Astrocyte (in vitro differentiated cells and primary cell): ENCODE data around the gene FEZF1. TPM values are rescaled to one million over a fixed set of nuclear protein-coding genes. Genes with fewer than 3 reads are reported as not detected.
"Not testable (repeated sequence)": the region's sequence is repeated elsewhere in the genome, so short reads cannot be mapped to it uniquely, and the experiment has no call there.

ENCODE experiments used
- DNase-seq: peaks from one replicate; pipeline ENCODE4 v3.0.0-alpha.2; 2010; ENCODE audit warnings: low read depth
- FAIRE-seq: peaks from 2 replicates; lab custom pipeline; 2011; peaks lifted over from hg19 to GRCh38; lab: Jason Lieb, UNC
- H2AFZ ChIP-seq: 2 replicates; pipeline ENCODE4 v1.6.0; 2012; ENCODE audit warnings: low read depth, low read length, inconsistent platforms
- H3K27ac ChIP-seq: 2 replicates; pipeline ENCODE4 v1.5.1; 2011; ENCODE audit warnings: low read depth, low read length, inconsistent platforms
- H3K27me3 ChIP-seq: 2 replicates; pipeline ENCODE4 v1.6.0; 2011; ENCODE audit warnings: low read length, inconsistent platforms; ENCODE audit not compliant: insufficient read depth
- H3K36me3 ChIP-seq: 2 replicates; pipeline ENCODE4 v1.5.1; 2011; ENCODE audit warnings: low read length, inconsistent platforms; ENCODE audit not compliant: insufficient read depth
- H3K4me1 ChIP-seq: 2 replicates; pipeline ENCODE4 v1.5.1; 2011; ENCODE audit warnings: low read length, inconsistent platforms; ENCODE audit not compliant: insufficient read depth
- H3K4me2 ChIP-seq: 2 replicates; pipeline ENCODE4 v1.6.0; 2012; ENCODE audit warnings: low read length, inconsistent platforms
- H3K4me3 ChIP-seq: 2 replicates; pipeline ENCODE4 v1.5.1; 2011; ENCODE audit warnings: low read depth, mild to moderate bottlenecking, low read length, inconsistent platforms; ENCODE audit not compliant: insufficient read depth
- H3K79me2 ChIP-seq: 2 replicates; pipeline ENCODE4 v1.6.0; 2012; ENCODE audit warnings: mild to moderate bottlenecking, low read length, inconsistent platforms; ENCODE audit not compliant: insufficient read depth
- H3K9ac ChIP-seq: 2 replicates; pipeline ENCODE4 v1.6.0; 2012; ENCODE audit warnings: mild to moderate bottlenecking, low read length, inconsistent platforms
- H3K9me3 ChIP-seq: 2 replicates; pipeline ENCODE4 v1.5.1; 2012; ENCODE audit warnings: low read depth, mild to moderate bottlenecking, low read length, inconsistent platforms; ENCODE audit not compliant: insufficient read depth
- H4K20me1 ChIP-seq: 2 replicates; pipeline ENCODE4 v1.6.0; 2012; ENCODE audit warnings: low read length, inconsistent platforms; ENCODE audit not compliant: insufficient read depth
- H3K27ac Mint-ChIP-seq: one replicate; pipeline ENCODE4 v1.8.0; 2021; ENCODE audit warnings: mild to moderate bottlenecking, mixed read lengths; ENCODE audit not compliant: unreplicated experiment
- H3K27me3 Mint-ChIP-seq: one replicate; pipeline ENCODE4 v1.8.0; 2021; ENCODE audit warnings: low read depth, mixed read lengths; ENCODE audit not compliant: unreplicated experiment
- H3K36me3 Mint-ChIP-seq: one replicate; pipeline ENCODE4 v1.8.0; 2021; ENCODE audit warnings: low read depth, mixed read lengths; ENCODE audit not compliant: unreplicated experiment
- H3K4me1 Mint-ChIP-seq: one replicate; pipeline ENCODE4 v1.8.0; 2021; ENCODE audit warnings: low read depth, mixed read lengths; ENCODE audit not compliant: unreplicated experiment
- H3K4me3 Mint-ChIP-seq: one replicate; pipeline ENCODE4 v1.8.0; 2021; ENCODE audit warnings: mild to moderate bottlenecking, moderate library complexity, mixed read lengths; ENCODE audit not compliant: unreplicated experiment
- H3K9me3 Mint-ChIP-seq: one replicate; pipeline ENCODE4 v1.8.0; 2021; ENCODE audit warnings: mild to moderate bottlenecking, mixed read lengths; ENCODE audit not compliant: unreplicated experiment
- EZH2 ChIP-seq: IDR thresholded peaks from 2 replicates; pipeline ENCODE4 v1.6.1; 2012; ENCODE audit warnings: mild to moderate bottlenecking, low read length, inconsistent platforms; ENCODE audit not compliant: insufficient read depth
- total RNA-seq: library from RNA; stranded (reverse); gene quantifications from 2 replicates; pipeline ENCODE4 v1.2.1, GENCODE V29; 2021
- TF ChIP-seq, protein P1 (sequence below): IDR thresholded peaks from 2 replicates; pipeline ENCODE4 v1.5.1; 2011; ENCODE audit warnings: low read depth, mild to moderate bottlenecking, inconsistent platforms, low read length, moderate library complexity; ENCODE audit not compliant: insufficient read depth

Gene FEZF1
- total RNA-seq, 1 donor from 2014 or later, result 0.61 TPM

DNA sequence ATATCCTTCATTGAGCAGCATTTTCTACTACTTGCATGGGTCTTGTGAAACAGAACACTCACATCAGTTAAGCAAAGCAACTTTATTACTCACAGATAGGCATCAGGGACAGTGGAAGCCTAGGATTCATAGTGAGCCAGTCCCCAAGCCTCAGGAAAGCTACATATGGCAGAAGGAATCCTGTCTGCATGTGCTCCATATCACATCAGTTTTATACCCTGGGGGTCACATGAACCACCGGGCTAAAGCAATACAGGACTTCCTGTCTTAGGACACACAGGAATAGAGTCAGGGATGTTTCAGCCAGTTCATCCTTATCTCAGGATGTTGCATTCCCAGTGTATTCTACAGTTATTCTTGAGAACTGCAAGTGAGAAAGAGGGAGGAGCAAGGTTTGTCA, 15.1 kb downstream of the FEZF1 start:
- H3K36me3 ChIP-seq, result no peaks in the 10 kb centered on the region
- Mint-ChIP-seq H3K36me3 (no peaks in the 10 kb centered on the region), H3K27me3 (peaks cover 8% of the 10 kb centered on the region), H3K9me3 (peaks cover 10% of the 10 kb centered on the region), H3K4me1 (no peaks in the 10 kb centered on the region), H3K27ac (no peak overlapping the region), H3K4me3 (no peak overlapping the region)
- H3K79me2 ChIP-seq, result no peaks in the 10 kb centered on the region
- no peaks in the 10 kb centered on the region for H4K20me1 ChIP-seq
- FAIRE-seq, result no peak
- H3K27me3 ChIP-seq, result no peaks in the 10 kb centered on the region
- H3K27ac ChIP-seq, result no peak overlapping the region
- no peak overlapping the region for H2AFZ ChIP-seq
- no peaks in the 10 kb centered on the region for H3K9me3 ChIP-seq
- H3K4me2 ChIP-seq, result no peak overlapping the region
- no peak overlapping the region for H3K4me3 ChIP-seq
- H3K4me1 ChIP-seq, result no peaks in the 10 kb centered on the region
- no peak for TF ChIP-seq EZH2
- TF ChIP-seq, protein P1, sequence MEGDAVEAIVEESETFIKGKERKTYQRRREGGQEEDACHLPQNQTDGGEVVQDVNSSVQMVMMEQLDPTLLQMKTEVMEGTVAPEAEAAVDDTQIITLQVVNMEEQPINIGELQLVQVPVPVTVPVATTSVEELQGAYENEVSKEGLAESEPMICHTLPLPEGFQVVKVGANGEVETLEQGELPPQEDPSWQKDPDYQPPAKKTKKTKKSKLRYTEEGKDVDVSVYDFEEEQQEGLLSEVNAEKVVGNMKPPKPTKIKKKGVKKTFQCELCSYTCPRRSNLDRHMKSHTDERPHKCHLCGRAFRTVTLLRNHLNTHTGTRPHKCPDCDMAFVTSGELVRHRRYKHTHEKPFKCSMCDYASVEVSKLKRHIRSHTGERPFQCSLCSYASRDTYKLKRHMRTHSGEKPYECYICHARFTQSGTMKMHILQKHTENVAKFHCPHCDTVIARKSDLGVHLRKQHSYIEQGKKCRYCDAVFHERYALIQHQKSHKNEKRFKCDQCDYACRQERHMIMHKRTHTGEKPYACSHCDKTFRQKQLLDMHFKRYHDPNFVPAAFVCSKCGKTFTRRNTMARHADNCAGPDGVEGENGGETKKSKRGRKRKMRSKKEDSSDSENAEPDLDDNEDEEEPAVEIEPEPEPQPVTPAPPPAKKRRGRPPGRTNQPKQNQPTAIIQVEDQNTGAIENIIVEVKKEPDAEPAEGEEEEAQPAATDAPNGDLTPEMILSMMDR, result no peak
- no peak overlapping the region for H3K9ac ChIP-seq
- no peak for DNase-seq

DNA sequence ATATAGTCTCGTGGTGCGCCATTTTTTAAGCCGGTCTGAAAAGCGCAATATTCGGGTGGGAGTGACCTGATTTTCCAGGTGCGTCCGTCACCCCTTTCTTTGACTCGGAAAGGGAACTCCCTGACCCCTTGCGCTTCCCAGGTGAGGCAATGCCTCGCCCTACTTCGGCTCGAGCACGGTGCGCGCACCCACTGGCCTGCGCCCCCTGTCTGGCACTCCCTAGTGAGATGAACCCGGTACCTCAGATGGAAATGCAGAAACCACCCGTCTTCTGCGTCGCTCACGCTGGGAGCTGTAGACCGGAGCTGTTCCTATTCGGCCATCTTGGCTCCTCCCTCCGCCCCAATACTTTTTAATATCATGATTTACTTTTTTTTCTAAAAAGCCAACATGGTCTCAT, 19.9 kb downstream of the FEZF1 start:
- H3K4me3 ChIP-seq, H3K9me3 Mint-ChIP-seq, H4K20me1 ChIP-seq, H3K27ac ChIP-seq, H3K27me3 Mint-ChIP-seq, H2AFZ ChIP-seq, H3K4me1 ChIP-seq, H3K27ac Mint-ChIP-seq, H3K4me2 ChIP-seq, H3K79me2 ChIP-seq, H3K9ac ChIP-seq, H3K4me3 Mint-ChIP-seq, H3K36me3 Mint-ChIP-seq, H3K9me3 ChIP-seq, H3K27me3 ChIP-seq, DNase-seq, H3K36me3 ChIP-seq, FAIRE-seq, H3K4me1 Mint-ChIP-seq: not testable (repeated sequence)

DNA sequence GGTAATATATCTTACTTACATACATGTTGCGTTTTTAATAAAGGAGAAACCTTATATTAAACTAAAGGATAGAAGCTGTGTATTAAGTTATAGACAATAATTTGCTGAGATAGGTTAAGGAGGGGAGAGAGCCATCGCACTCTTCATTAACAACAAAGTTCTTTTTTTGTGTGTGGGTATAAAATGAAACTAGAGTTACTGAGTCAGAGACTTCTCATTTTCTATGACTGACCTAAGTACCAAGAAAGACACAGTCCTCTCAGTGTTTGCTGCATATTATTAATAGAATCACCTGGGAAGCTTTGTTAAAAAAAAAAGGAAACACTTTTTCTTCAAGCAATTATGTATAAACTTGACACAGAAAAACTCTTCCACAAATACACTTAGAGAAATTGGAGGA, 31.4 kb downstream of the FEZF1 start:
- Histone ChIP-seq H3K27ac (no peak overlapping the region), H3K4me1 (no peaks in the 10 kb centered on the region), H4K20me1 (no peaks in the 10 kb centered on the region), H3K9me3 (no peaks in the 10 kb centered on the region), H3K4me2 (no peak overlapping the region), H3K36me3 (no peaks in the 10 kb centered on the region), H3K4me3 (no peak overlapping the region), H3K79me2 (no peaks in the 10 kb centered on the region), H2AFZ (no peak overlapping the region), H3K27me3 (no peaks in the 10 kb centered on the region), H3K9ac (no peak overlapping the region)
- TF ChIP-seq, protein P1, result no peak
- no peak for TF ChIP-seq EZH2
- DNase-seq (no peak), FAIRE-seq (no peak)
- Mint-ChIP-seq H3K4me1 (no peaks in the 10 kb centered on the region), H3K27me3 (no peaks in the 10 kb centered on the region), H3K4me3 (no peak overlapping the region), H3K9me3 (no peaks in the 10 kb centered on the region), H3K27ac (no peak overlapping the region), H3K36me3 (no peaks in the 10 kb centered on the region)
